Panc1 (cell line): Measurements from ENCODE around the gene UBE2A. TPM values are rescaled to one million over a fixed set of nuclear protein-coding genes. Genes with fewer than 3 reads are reported as not detected.

Experiments
- total RNA-seq: library from RNA; stranded (reverse); gene quantifications from one replicate; pipeline ENCODE4 v1.2.1, GENCODE V29; 2021; ENCODE audit not compliant: unreplicated experiment

UBE2A gene
- total RNA-seq, 1 experiment from 2014 or later: 110 TPM

Other genes starting within 250 kb of the UBE2A start
- 35.5 TPM for gene SLC25A43, start 175.2 kb upstream of the UBE2A start, total RNA-seq
- gene SLC25A5, start 106.1 kb upstream of the UBE2A start, total RNA-seq: 709 TPM
- gene STEEP1, start 9.2 kb upstream of the UBE2A start, total RNA-seq: 42.2 TPM
- 25.5 TPM for gene NKRF, start 31.9 kb downstream of the UBE2A start, total RNA-seq
- gene SEPTIN6, start 118.6 kb downstream of the UBE2A start, total RNA-seq: 31.2 TPM
- 1.1 TPM for gene SOWAHD, start 184.0 kb downstream of the UBE2A start, total RNA-seq
- gene RPL39, start 217.1 kb downstream of the UBE2A start, total RNA-seq: 1,882 TPM